GM11168 (cell line): ENCODE measurements around the gene CASP2.
"Not testable (repeated sequence)": the region's sequence is repeated elsewhere in the genome, so short reads cannot be mapped to it uniquely, and the experiment has no call there.

Source experiments
- in situ Hi-C: fragments of 300-500 bp; cut with MboI; formaldehyde crosslinking; loops from one replicate; pipeline ENCODE4 v1.12.0; 2022; ENCODE audit warnings: low sequenced_read_pairs; ENCODE audit not compliant: unreplicated experiment

The CASP2 gene

DNA sequence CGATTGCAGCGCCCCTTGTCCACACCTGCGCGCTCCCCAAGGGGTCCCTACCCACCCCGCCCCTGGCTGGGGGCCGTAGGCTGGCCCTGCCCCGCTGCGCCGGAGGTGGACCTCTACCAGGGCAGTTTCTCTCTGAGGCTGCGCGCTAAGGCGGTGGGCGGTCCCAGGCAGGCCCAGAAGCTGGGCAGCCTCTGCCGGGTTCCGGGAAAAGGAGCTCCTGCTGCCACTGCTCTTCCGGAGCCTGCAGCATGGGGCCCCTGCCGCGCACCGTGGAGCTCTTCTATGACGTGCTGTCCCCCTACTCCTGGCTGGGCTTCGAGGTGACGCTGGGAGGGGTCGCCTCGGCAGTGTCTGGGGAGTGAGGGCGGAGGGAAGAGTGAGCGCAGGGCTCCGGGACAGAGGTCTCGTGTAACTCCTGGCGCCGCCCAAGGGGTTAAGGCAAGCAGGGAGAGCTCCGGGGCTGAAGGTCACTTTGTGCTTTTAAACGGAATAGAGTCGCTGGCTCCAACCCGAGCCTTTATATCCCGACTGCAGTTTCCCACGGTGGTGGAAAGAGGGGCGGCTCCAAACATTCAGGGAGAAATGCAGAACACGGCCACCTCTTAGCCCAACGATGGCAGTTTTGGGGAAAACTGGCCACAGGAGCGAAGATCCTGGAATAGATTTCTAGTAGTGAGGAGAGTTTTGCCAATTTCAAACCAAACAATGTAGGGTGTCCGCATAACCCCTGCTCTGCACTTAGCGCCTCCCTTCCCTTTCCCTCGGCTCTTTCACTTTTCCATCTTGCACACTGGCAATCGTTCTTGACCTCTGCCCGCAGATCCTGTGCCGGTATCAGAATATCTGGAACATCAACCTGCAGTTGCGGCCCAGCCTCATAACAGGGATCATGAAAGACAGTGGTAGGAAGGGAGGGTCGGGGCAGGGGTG lies 24.6 kb upstream of the CASP2 start, which contains the start of gene GSTK1:
Gene GSTK1, plus strand, starts transcription at position 176 of the 930 bp plus-strand sequence. Its CDS starts 73 bp downstream, at position 249.
- in situ Hi-C loops: no loop called here

DNA sequence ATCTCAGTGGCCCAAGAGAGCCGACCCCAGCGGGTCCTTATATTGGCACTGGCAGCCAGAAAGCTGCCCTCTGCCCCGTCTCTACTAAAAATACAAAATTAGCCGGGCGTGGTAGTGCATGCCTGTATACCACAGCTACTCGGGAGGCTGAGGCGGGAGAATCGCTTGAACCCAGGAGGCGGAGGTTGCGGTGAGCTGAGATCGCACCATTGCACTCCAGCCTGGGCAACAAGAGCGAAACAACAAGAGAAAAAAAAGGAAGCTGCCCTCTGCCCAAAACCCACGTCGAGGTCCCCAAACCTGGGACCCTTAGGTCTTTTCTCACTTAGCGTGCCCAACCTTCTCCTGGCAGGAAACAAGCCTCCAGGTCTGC lies 24.0 kb upstream of the CASP2 start:
- in situ Hi-C loops: not testable (repeated sequence)

DNA sequence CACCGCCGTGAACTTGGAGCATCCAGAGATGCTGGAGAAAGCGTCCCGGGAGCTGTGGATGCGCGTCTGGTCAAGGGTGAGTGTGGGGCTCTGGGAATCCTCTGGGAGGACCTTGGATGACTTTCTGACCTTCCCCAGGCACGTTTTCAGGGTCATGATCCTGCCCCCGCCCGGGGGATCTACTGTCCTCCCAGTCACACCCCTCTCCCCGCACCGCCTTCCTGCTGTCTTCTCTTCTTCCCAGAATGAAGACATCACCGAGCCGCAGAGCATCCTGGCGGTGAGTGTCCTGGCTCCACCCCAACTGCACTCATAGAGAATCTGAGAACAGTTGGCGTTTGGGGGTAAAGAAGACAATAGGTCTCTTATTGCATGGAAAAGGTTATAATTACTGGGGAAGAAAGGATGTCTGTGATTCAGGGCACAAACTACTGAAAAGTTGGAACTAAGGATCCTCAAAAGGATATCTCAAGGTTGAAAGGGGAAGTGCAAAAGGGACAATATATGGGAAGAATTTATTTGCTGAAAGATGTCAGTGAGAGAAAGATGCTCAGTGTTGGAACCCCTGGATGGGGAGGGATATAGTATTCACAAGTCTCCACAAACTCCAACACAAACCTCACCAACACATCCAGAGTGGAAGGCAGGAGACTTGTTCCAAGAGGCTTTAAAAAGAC lies 23.0 kb upstream of the CASP2 start:
- in situ Hi-C loops: no loop called here

DNA sequence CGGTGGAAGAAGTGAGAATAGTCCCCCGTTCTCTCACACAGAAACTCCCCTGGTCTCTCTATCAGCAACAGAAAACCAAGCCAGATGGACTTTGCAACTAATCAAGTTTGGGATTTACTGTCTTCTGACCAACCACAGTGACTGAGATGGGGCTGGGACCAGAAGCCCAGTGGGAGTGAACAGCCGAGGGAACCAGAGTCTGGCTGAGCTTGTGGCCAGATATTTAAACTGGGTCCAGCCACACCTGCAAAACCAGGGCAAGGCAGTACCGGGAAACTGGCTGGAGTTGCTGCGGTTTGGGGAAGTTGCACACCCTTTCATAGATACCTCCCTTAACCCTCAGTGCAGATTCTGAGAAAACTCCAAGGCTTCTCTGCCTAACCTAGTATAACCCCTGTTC lies 18.9 kb upstream of the CASP2 start:
- in situ Hi-C loops: no loop called here

DNA sequence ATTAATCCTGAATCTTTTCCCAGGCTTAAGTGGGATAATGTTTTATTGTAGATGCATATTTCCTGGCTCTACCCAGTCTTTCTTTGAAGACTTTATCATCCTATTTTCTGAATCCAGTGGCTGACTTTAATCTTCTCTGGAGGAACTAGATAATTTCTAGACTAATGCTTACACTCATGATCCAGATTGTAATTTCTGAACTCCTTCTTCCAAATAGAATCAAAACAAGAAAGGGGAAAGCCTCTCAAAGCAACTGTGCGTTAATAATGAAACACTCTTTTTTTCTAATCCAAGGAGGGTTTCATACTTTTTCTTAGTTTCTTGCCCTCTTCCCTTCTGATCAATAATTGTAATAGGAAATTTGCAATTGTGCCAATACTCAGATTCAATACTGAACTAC lies 16.9 kb upstream of the CASP2 start:
- in situ Hi-C loops: no loop called here

DNA sequence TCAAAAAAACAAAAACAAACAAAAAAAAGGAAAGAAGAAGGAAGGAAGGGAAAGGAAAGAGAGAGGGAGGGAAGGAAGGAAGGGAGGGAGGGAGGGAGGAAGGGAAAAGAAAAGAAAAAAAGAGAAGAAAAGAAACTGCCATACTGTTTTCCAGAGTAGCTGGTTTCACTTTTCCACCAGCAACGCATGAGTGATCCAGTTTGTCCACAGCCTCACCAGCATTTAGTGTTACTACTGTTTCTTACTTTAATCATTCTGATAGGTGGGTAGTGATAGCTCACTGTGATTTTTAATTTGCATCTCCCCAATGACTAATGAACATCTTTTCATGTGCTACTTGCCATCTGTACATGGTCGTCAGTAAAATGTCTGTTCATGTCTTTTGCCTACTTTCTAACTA lies 15.3 kb upstream of the CASP2 start:
- in situ Hi-C loops: no loop called here

DNA sequence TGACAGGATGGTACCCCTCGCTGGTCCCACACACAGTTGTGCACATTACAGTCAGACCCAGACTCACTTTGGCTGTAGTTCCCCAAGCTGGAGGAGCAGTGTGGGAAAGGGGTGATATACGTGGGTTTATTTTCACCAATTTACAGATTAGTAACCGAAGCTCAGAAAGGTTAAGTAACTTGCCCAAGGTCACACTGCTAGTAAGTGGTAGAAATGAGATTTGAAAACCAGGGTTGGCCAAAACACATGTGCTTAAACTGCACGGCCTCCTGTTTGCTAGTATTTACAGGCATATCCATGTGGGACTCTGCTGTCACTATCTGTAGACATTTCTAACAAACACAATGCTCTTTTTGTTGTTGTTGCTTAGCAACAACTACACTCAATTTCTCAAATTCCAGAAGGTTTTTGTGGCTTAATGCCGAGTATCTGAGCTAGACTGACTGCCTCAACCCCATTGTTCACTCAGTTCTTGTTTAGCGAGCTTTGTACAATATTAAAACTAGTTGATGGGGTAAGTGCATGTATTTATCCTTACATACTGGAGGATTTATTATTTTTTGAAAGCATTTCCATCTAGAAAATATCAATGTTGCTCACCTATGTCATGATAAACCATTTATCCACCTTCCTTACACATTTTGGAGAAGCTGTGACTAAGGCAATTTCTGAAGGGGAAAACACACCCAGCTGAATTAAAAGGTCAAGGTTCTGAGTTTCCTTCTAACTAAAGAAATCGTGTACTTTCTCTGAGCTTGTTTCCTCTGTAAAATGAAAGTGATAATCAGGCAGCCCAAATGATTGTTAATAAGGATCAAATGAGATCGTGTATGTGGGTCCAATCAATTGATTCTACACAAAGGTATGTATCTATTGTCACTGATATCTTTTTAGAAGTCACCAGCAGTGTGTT lies 8.7 kb upstream of the CASP2 start:
- in situ Hi-C loops: no loop called here

DNA sequence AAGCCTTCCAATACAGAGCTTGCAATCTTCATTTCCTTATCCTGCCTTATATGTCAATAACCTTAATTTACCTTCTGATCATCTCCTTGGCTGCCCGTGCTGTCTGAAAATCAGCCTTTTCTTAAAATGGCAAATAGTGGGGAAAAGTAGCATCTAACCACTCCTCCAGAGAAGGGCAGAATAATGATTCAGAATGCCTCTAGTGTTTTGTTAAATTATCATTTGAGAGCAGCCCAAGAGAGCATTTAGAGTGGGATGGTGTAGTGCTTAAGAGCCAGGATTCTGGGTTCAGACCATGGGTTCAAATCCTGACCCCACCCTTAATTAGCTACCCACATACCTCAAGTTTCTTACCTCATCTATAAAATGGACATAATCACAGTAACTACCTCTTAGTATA lies 8.0 kb upstream of the CASP2 start:
- in situ Hi-C loops: no loop called here

DNA sequence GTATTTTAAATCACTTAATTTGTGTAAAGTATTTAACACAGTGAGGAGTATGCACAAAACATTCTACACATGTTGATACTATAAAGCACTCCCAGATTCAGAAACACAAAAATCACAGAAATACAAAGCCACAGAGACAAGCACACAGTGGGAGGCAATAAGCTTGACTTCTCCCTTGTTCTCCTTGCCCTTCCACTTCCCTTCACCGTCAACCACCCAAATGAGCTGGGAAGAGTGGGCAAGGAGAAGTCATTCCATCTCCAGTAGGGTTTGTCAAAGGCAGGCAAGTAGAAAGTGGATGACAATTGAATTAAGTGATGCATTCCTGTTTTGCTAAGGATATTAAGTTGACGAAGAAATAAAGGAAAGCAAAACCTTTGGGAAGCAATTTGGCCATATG lies 7.6 kb upstream of the CASP2 start:
- in situ Hi-C loops: no loop called here

DNA sequence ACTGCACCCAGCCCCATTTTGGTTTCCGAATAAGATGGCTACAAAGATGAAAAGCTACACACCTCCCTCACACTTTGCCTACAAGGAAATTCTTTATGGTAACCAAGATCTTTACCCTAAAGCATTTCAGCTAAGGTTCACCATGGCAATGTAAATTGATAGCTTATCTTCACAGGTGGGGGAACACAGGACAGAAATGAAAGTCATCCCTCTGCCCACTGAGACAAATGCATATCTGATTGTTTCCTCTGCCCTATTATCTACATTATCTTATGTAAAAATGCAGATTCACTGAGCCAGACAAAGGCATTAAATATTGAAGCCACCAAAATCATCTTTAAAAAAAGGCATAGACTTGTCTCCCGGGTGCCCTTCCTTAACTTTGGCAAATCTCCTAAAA lies 6.6 kb upstream of the CASP2 start:
- in situ Hi-C loops: no loop called here

DNA sequence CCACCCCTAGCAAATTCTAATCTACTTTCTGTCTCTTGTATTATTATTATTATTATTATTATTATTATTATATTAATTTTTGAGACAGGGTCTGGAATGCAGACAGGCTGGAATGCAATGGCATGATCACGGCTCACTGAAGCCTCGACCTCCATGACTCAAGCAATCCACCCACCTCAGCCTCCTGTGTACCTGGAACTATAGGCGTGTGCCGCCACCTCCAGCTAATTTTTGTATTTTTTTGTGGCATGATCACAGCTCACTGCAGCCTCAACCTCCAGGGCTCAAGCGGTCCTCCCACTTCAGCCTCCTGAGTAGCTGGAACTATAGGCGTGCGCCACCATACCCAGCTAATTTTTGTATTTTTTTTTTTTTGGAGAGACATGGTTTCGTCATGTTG lies 6.0 kb upstream of the CASP2 start:
- in situ Hi-C loops: no loop called here

DNA sequence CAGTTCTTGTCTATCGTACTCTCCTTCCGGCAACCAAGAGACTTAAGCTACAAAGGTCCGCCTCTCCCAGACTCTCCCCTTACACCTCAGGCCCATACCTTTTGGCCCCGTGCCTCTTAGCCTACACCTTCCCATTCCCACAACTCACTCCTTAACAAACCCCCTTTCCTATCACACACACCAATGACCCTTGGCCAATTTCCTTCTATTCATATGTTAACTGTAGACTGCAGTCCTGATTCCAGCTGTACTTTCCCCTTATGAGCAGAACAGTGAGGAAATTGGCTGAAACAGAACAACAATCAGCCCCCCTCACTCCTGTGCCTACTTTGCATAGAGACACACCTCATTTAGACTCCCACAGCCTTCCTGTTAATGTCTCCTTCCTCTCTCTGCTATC lies 4.8 kb upstream of the CASP2 start:
- in situ Hi-C loops: no loop called here

DNA sequence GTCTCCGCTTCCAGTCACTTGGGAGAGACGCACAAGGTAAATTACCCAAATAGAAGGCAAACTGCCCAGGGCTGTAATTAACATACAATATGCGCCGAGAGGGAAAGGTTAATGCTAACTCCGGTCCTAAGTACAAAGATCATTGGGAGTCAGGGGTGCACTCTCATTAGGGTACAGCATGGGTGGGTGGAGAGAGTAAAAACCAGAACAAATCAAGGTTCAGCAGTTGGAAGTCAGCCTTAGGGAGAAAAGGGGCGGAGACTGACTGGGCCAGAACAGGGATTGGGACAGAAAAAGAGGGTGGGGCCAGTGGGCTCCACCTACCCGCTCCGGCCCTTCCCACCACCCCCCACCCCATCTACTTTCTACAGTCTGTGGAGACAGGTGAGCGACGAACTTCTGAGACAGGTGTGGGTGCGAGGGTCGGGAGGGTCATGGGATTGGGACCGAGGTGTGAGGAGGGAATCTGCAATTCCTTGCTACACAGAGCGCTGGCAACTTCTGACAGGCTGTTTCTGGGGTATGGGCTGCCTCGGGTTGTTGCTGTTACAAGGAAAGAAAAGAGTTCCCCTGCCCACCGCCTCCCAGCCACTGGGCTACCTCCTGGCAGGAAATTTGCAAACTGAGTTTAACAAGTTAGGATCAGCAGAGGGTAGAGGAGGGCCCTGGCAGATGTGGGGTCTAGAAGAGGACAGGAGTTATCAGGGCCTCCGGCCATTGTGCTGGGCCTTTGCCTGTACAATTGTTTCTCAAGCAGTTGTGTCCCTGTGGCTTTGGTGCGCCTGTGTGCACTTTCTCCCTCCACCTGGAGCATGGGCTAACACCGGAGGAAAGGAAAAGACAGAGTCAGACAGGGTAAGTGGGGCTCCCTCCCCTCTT lies 3.3 kb upstream of the CASP2 start, which contains the start of gene TMEM139:
Gene TMEM139, plus strand, starts transcription at position 368 of the 879 bp plus-strand sequence. CDS start 1,000 bp downstream, outside the sequence.
- in situ Hi-C loops: no loop called here

DNA sequence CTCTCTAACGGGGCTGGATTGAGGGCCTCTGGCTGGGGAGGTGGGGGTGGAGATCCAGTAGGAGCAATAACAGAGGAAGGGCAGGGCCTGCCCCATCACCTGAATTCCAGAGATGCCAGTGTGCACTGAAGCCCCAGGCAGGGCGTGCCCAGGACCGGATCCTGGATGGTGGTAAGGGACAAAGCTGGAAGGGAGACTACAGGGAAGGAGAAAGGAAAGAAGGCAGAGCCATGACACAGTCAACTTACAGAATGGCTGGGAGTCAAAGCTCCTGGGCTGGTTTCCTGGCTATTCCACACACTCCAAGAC lies 2.7 kb upstream of the CASP2 start:
- in situ Hi-C loops: no loop called here

DNA sequence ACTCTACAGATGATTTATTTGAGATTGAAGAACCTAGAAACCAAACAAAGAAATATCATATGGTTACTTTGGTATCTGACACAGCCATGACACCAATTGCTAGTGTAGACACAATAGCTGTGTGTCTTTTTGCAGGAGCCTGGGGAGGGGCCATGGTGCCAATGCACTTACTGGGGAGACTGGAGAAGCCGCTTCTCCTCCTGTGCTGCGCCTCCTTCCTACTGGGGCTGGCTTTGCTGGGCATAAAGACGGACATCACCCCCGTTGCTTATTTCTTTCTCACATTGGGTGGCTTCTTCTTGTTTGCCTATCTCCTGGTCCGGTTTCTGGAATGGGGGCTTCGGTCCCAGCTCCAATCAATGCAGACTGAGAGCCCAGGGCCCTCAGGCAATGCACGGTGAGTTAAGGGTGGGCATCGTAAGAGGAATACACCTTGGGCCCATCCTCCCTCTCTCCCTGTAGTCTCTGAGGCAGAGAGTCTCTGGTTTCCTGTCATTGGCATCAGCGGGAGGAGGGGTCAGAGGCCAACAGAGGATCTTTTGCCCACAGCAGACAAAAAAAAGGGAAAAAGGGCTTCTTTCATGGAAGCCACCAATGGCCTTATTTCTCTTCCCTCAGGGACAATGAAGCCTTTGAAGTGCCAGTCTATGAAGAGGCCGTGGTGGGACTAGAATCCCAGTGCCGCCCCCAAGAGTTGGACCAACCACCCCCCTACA lies 2.2 kb upstream of the CASP2 start:
- in situ Hi-C loops: no loop called here

DNA sequence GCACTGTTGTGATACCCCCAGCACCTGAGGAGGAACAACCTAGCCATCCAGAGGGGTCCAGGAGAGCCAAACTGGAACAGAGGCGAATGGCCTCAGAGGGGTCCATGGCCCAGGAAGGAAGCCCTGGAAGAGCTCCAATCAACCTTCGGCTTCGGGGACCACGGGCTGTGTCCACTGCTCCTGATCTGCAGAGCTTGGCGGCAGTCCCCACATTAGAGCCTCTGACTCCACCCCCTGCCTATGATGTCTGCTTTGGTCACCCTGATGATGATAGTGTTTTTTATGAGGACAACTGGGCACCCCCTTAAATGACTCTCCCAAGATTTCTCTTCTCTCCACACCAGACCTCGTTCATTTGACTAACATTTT lies 1.6 kb upstream of the CASP2 start:
- in situ Hi-C loops: no loop called here

DNA sequence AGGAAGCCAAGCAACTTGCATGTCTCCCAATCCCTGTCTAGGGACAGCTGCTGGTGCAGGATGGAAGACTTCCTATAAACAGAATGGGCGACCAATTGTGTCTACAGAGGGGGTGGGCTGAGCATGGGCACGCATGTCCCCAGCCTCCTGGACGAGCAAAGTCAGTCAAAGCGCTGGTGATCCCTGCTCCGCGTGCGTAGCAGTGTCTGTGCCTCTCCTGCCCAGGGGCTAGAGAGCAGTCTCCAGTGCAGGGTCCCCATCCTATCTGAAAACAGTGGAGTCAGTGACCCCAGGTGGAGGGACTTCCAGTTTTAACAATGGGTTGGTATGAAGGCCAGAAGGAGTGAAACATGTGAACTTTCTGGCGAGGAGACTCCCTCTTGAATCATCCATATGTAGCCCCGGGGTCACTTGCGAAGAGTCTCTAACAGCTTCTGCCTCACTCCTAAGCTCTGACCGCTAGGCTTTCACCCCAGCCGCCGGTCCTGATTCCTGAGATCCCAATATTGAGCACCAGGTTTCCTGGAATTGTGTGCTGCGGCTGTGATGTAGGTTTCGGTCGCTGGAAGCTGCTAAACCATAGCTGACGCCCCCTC lies 714 bp upstream of the CASP2 start:
- in situ Hi-C loops: no loop called here

DNA sequence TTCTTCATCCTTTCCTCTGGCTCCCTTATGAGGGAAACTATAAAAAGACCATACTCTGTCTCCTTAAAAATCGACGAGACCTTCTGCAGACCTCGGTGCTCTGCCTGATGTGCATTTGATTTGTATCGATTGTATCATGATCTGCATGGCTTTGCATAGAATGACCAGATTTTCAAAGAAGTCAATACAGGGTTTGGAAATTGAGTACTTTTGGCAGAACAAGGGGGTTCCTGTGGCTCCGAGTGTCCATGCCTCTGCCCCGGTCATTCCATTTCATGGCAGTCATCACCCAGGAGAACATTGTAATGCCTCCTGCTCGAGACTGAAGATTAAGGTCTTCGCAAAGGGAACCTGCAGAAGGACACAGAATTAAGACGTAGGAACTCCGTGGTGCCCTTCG lies 685 bp downstream of the CASP2 start:
- in situ Hi-C loops: no loop called here

DNA sequence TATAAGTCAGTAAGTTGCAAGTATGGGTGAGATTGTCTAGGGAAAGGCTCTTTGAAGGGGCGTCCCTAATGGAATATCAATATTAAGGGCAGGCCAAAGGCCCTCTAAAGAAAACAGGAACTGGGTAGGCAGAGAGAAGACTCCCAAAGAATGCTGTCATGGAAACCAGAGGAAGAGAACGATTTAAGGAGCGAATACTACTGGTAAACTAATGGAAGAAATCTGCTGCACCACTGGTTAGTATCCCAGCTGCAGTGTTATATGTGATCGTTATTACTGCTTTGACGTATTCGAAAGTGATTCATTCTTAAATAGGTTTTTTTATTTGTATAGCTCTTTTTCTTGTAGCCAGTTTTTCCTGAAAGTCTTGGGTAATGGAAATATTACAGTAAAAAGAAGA lies 1.3 kb downstream of the CASP2 start:
- in situ Hi-C loops: no loop called here
